ENCODE data around the gene HTT-AS.

The HTT-AS gene

DNA sequence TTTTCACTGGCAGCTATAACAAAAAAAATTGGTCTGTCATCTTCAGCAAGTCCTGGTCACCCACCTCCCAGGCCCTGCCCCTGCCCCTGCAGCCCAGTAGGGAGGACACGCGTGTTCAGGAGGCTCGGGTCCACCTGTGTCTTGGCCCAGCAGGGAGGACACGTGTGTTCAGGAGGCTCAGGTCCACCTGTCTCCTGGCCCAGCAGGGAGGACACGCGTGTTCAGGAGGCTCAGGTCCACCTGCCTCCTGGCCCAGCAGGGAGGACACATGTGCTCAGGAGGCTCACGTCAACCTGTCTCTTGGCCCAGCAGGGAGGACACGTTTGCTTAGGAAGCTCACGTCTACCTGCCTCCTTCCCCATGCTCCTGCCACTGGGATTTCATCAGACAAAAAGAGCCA, 44.9 kb downstream of the HTT-AS start:
- DNase-seq, result no peak

DNA sequence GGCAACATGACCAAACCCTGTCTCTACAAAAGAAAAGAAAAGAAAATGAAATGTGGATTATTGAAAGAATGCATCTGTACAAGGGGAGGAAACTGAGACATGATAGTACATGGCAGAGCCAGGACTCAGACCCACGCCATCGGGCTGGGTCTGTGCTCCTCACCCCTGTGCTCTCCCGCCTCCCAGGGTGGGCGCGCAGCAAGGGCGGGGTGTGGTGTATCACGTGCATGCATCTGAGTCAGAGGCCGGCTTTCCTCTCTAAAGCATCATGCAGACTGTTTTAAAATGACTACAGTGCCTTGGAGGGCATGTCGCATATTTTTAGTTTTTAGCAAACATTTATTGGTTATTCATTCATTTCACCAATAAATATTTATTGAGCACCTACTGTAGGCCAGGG, 47.8 kb downstream of the HTT-AS start:
- DNase-seq, result no peak

- DNase-seq, result no peak
Measured at GRCh38 chr4:3025881-3026280, 48.5 kb downstream of the HTT-AS start.

- DNase-seq, result no peak
Measured at GRCh38 chr4:3022651-3023050, 51.7 kb downstream of the HTT-AS start.

DNA sequence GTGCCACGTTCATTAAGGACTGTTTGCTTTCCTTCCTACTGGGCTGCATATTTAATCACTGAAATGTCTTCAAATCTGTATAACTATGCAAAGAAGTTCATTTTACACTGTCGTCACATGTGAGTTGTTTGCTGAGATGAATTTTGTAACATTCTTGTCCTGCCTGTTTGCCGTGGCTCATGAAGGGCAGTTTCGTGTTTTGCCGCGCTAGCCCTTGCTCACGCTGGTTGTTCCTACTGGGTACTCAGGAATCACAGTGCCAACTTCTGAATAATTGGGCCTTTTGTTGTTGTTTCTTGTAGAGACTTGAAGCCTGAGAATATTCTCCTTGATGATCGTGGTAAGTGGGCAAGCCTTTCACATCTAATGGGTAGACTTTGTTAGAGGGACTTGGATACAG, 52.2 kb downstream of the HTT-AS start:
- DNase-seq, result no peak

GRCh38 chr4:3021627-3022026, 52.7 kb downstream of the HTT-AS start:
- DNase-seq, result peak; percentile 61

DNA sequence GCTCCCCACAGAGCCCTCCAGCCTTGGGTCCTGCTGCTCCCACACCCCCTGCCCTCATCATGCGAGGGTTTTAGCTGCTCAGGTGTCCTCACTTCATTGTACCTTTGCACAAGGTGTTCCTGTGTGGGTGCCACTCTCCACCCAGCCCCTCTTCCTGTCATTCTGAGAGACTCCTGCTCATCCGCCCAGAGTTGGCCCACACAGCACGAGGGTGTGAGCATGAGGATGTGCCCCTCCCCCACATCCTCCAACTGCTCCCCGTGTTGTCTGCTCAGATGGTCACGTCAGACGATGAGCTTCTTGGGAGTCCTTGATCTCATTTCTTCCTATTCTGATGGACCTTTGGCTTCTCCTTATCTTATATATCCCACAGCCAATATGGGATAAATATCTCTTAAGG, 53.2 kb downstream of the HTT-AS start:
- DNase-seq, result peak; percentile 28

- DNase-seq, result no peak
Measured at GRCh38 chr4:3019145-3019846, 55.0 kb downstream of the HTT-AS start.

DNA sequence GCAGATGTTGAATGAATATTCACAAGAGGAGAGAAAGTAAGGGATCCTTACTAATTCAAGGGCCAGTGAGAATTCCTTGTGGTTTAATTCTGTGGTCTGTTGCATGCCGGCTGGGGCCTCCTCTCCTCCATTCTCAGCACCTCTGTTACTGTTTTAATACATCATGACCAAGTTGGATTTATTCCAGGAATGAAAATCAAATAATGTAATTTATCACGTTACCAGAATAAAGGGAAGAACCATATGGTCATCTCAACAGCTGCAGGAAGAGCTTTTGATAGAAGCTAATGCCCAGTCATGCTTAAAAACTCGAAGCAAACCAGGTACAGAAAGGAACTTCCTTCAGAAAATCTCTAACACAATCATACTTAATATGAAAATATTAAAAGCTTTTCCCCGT, 56.8 kb downstream of the HTT-AS start:
- DNase-seq, result no peak

- DNase-seq, result no peak
Measured at GRCh38 chr4:3016961-3017360, 57.4 kb downstream of the HTT-AS start.

GRCh38 chr4:3013839-3014350, 60.4 kb downstream of the HTT-AS start:
- peak; percentile 86 for DNase-seq
